ENCODE results near the gene FHOD1. TPM values are rescaled to one million over a fixed set of nuclear protein-coding genes. Genes with fewer than 3 reads are reported as not detected.

The FHOD1 gene
- total RNA-seq (4.1 and 10.0 TPM in 2 replicates), polyA plus RNA-seq (17.2 and 20.9 TPM in 2 replicates)

DNA sequence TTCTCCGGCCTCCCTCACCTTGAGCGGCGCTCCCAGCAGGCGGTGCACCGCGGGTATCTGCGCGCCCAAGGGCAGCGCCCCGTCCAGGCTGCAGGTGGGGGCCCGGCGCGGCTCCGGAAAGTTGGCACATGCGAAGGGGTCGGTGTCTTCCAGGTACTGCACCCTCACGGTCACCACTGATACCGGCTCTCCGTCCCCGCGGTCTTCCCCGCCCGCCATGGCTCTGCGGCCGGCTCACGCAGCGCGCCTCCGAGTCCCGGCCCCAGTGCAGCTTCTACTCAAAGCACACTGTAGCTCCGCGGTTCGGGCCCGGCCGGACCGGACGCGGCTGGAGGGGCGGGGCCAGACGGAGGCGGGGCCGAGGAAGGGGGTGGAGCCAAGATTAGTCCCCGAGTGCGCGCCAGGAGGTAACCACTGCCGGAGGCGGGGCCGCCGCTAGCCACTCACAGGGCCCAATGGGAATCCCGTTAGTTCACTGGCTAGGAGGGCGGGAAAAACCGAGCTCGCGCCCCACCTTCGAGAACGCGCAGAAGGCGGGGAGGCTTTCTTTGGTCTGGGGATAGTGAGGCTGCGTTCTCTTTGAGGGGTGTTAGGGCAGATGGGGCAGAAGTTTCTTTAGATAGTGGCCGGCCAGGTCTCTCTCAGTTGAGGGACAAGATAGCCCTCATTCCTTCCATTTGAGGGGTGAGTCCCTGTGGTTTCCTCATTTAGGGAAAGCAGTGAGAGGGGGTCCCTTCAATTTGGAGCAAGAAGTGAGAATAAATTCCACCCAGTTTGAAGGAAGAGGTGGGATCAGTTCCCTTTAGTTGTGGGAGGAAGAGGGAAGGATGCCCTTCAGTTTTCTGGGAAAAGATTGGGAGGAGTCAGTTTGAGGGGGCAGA, at the start of gene FHOD1:
FHOD1 (minus strand) TSS at position 290 of the 881 bp plus-strand sequence; CDS start at position 219, 71 bp downstream.
- H3K4me2 ChIP-seq: peak within 1 kb of the TSS; percentile 99
- peak within 1 kb of the TSS; percentile 86 for H3K4me3 ChIP-seq
- peak; percentile 97 for DNase-seq (ENCODE audit: low spot score)
- peaks cover 26% of the 10 kb centered on the region for H3K4me1 ChIP-seq (ENCODE audit: insufficient read depth)
- no peaks in the 10 kb centered on the region for H3K9me3 ChIP-seq (ENCODE audit: low read depth)
- H3K9me2 ChIP-seq (replicated peaks; ENCODE audit: insufficient read depth): no peaks in the 10 kb centered on the region
- WGBS (ENCODE audit: low lambda C conversion rate, missing lambda C conversion rate): 2% methylated on average over 55 of the region's 60 CpGs
- TF ChIP-seq EZH2 (IDR thresholded peaks at IDR 0.05; ENCODE audit: borderline replicate concordance): no peak
- TF ChIP-seq EZH2phosphoT487 (IDR thresholded peaks at IDR 0.05; ENCODE audit: low read depth, severe bottlenecking, unreplicated experiment): no peak
- TF ChIP-seq, protein P1, sequence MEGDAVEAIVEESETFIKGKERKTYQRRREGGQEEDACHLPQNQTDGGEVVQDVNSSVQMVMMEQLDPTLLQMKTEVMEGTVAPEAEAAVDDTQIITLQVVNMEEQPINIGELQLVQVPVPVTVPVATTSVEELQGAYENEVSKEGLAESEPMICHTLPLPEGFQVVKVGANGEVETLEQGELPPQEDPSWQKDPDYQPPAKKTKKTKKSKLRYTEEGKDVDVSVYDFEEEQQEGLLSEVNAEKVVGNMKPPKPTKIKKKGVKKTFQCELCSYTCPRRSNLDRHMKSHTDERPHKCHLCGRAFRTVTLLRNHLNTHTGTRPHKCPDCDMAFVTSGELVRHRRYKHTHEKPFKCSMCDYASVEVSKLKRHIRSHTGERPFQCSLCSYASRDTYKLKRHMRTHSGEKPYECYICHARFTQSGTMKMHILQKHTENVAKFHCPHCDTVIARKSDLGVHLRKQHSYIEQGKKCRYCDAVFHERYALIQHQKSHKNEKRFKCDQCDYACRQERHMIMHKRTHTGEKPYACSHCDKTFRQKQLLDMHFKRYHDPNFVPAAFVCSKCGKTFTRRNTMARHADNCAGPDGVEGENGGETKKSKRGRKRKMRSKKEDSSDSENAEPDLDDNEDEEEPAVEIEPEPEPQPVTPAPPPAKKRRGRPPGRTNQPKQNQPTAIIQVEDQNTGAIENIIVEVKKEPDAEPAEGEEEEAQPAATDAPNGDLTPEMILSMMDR (IDR thresholded peaks at IDR 0.05; ENCODE audit: poor library complexity): no peak
- H3K79me2 ChIP-seq: peaks cover 13% of the 10 kb centered on the region
- H3K27ac ChIP-seq: peak within 1 kb of the TSS; percentile 91
- no peaks in the 10 kb centered on the region for H3K36me3 ChIP-seq (replicated peaks; ENCODE audit: insufficient read depth, low read depth)
- H2AFZ ChIP-seq: peak within 1 kb of the TSS; percentile 91
- H4K20me1 ChIP-seq (ENCODE audit: insufficient read depth, poor library complexity, severe bottlenecking): no peaks in the 10 kb centered on the region
- peaks cover 28% of the 10 kb centered on the region for H3K27me3 ChIP-seq

DNA sequence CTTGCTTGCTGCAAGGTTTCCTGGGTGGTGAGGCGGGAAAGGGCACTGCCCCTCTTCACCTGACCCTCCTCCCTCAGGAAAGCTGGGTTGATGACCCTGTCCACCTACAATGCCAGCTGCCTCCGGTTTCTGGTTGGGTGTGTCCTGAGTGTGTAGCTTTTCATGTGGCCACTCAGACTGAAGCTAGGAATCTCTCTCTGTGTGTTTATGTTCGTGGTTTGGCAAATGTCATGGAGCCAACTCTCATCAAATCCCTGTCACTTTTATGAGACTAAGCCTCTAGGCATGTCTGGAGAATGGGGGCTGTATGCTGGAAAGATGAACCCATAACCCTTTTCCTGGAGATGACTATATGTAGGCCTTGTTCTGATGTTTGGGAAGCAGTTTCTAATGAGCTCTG, 49.1 kb upstream of the FHOD1 start:
- Histone ChIP-seq H2AFZ (no peak overlapping the region), H3K27ac (no peak overlapping the region), H4K20me1 (ENCODE audit: insufficient read depth, poor library complexity, severe bottlenecking) (no peaks in the 10 kb centered on the region), H3K4me2 (no peak overlapping the region), H3K9me3 (ENCODE audit: low read depth) (no peaks in the 10 kb centered on the region), H3K4me1 (ENCODE audit: insufficient read depth) (peaks cover 8% of the 10 kb centered on the region), H3K4me3 (no peak overlapping the region), H3K27me3 (no peaks in the 10 kb centered on the region), H3K9me2 (replicated peaks; ENCODE audit: insufficient read depth) (no peaks in the 10 kb centered on the region), H3K79me2 (no peaks in the 10 kb centered on the region), H3K36me3 (replicated peaks; ENCODE audit: insufficient read depth, low read depth) (no peaks in the 10 kb centered on the region)
- 43% methylated on average over 3 of the region's 3 CpGs for WGBS (ENCODE audit: low lambda C conversion rate, missing lambda C conversion rate)
- DNase-seq (ENCODE audit: low spot score): no peak
- TF ChIP-seq EZH2 (IDR thresholded peaks at IDR 0.05; ENCODE audit: borderline replicate concordance) (no peak), EZH2phosphoT487 (IDR thresholded peaks at IDR 0.05; ENCODE audit: low read depth, severe bottlenecking, unreplicated experiment) (no peak)
- TF ChIP-seq, protein P1 (IDR thresholded peaks at IDR 0.05; ENCODE audit: poor library complexity): no peak

DNA sequence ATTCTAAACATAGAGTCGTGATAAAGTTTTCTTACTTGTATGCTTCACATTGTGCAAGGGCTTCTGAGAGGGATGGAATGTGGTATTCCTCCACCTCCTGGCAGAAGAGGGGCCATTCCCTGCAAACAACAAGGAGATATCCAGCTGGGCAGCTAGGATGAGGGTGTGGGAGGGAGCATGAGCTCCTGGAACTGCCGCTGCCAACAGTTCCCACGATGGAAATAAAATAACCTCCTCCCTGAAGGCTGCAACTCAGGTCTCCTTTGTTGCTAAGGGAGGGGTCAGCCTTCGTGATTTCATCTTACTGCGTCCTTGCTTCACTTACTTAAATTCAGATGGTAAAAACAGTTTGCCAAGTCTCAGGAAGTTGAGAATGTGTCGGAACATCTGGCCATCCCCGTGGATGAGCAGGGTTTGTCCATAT, 47.7 kb upstream of the FHOD1 start:
- DNase-seq (ENCODE audit: low spot score): no peak
- 54% methylated on average over 7 of the region's 7 CpGs for WGBS (ENCODE audit: low lambda C conversion rate, missing lambda C conversion rate)
- H3K4me1 ChIP-seq (ENCODE audit: insufficient read depth): peaks cover 8% of the 10 kb centered on the region

More for the DNA sequence above, 47.7 kb upstream of the FHOD1 start:
- Histone ChIP-seq H3K4me2 (no peak overlapping the region), H3K9me3 (ENCODE audit: low read depth) (no peaks in the 10 kb centered on the region), H4K20me1 (ENCODE audit: insufficient read depth, poor library complexity, severe bottlenecking) (no peaks in the 10 kb centered on the region), H3K36me3 (replicated peaks; ENCODE audit: insufficient read depth, low read depth) (no peaks in the 10 kb centered on the region), H3K9me2 (replicated peaks; ENCODE audit: insufficient read depth) (no peaks in the 10 kb centered on the region), H3K4me3 (no peak overlapping the region), H3K79me2 (no peaks in the 10 kb centered on the region), H3K27ac (peak overlapping the region; percentile 49), H3K27me3 (no peaks in the 10 kb centered on the region), H2AFZ (no peak overlapping the region)
- TF ChIP-seq EZH2 (IDR thresholded peaks at IDR 0.05; ENCODE audit: borderline replicate concordance) (no peak), EZH2phosphoT487 (IDR thresholded peaks at IDR 0.05; ENCODE audit: low read depth, severe bottlenecking, unreplicated experiment) (no peak)
- TF ChIP-seq, protein P1 (IDR thresholded peaks at IDR 0.05; ENCODE audit: poor library complexity): no peak
